HepG2 (cell line): ENCODE results near the gene SLCO2B1. TPM values are rescaled to one million over a fixed set of nuclear protein-coding genes. Genes with fewer than 3 reads are reported as not detected.

ENCODE experiments used
- BRF2 ChIP-seq: sonication (generic); formaldehyde crosslinking; IDR thresholded peaks from 2 replicates; pipeline ENCODE4 v1.8.1; 2022; ENCODE audit warnings: mild to moderate bottlenecking, missing genetic modification reagents
- CREB1 ChIP-seq, 2 experiments: fragments of 450-650 bp in 1 of 2; IDR thresholded peaks; 2 replicates each; pipeline ENCODE4 v1.6.1; 2016 to 2017; ENCODE audit warnings: control low read depth in 1 of 2, mild to moderate bottlenecking in 1 of 2, missing compliant biosample characterization in 1 of 2, missing genetic modification characterization in 1 of 2
- CSRNP2 ChIP-seq: sonication (generic); formaldehyde crosslinking; conservative IDR thresholded peaks from 2 replicates; pipeline ENCODE4 v1.8.0; 2022; ENCODE audit warnings: low read depth, missing genetic modification reagents
- FOXK1 ChIP-seq: sonication (generic); formaldehyde crosslinking; IDR thresholded peaks from 2 replicates; pipeline ENCODE4 v1.4.0; 2020; ENCODE audit warnings: low read depth, missing genetic modification reagents, borderline replicate concordance
- GABPB1 ChIP-seq: IDR thresholded peaks from 2 replicates; pipeline ENCODE4 v1.6.1; 2016; ENCODE audit warnings: mild to moderate bottlenecking, missing genetic modification reagents, moderate library complexity, missing compliant biosample characterization
- GZF1 ChIP-seq: sonication (generic); formaldehyde crosslinking; IDR thresholded peaks from 2 replicates; pipeline ENCODE4 v1.5.1; 2020; ENCODE audit warnings: mild to moderate bottlenecking, missing genetic modification reagents
- HNF4A ChIP-seq: sonication (generic); formaldehyde crosslinking; IDR thresholded peaks from 2 replicates; pipeline ENCODE4 v1.4.0; 2020; ENCODE audit warnings: missing genetic modification reagents
- MEF2D ChIP-seq: sonication (generic); formaldehyde crosslinking; IDR thresholded peaks from 2 replicates; pipeline ENCODE4 v1.5.1; 2020; ENCODE audit warnings: mild to moderate bottlenecking, missing genetic modification reagents
- NFE2L2 ChIP-seq: fragments of 150-350 bp; IDR thresholded peaks from 2 replicates; pipeline ENCODE4 v1.6.1; 2014; ENCODE audit warnings: low read length
- RXRA ChIP-seq: sonication (generic); formaldehyde crosslinking; IDR thresholded peaks from 2 replicates; pipeline ENCODE4 v1.5.1; 2020; ENCODE audit warnings: missing genetic modification reagents
- TBP ChIP-seq: sonication (generic); formaldehyde crosslinking; IDR thresholded peaks from 2 replicates; pipeline ENCODE4 v1.5.0; 2020; ENCODE audit warnings: missing genetic modification reagents
- TEAD3 ChIP-seq: optimal IDR thresholded peaks from 2 replicates; pipeline ENCODE3; 2016; ENCODE audit warnings: borderline replicate concordance
- ZBTB4 ChIP-seq: sonication (generic); formaldehyde crosslinking; IDR thresholded peaks from 2 replicates; pipeline ENCODE4 v1.4.0; 2020; ENCODE audit warnings: missing genetic modification reagents, mild to moderate bottlenecking, borderline replicate concordance
- ZFP90 ChIP-seq: sonication (generic); formaldehyde crosslinking; IDR thresholded peaks from 2 replicates; pipeline ENCODE4 v1.8.0; 2022; ENCODE audit warnings: missing genetic modification reagents, mild to moderate bottlenecking, inconsistent platforms, borderline replicate concordance
- ZHX1 ChIP-seq: sonication (generic); formaldehyde crosslinking; IDR thresholded peaks from 2 replicates; pipeline ENCODE4 v1.8.1; 2022; ENCODE audit warnings: low read depth, mild to moderate bottlenecking, missing genetic modification reagents
- ZNF10 ChIP-seq: sonication (generic); formaldehyde crosslinking; IDR thresholded peaks from 2 replicates; pipeline ENCODE4 v1.4.0; 2020; ENCODE audit warnings: mild to moderate bottlenecking, low read depth, missing genetic modification reagents, borderline replicate concordance
- ZNF512 ChIP-seq: sonication (generic); formaldehyde crosslinking; IDR thresholded peaks from 2 replicates; pipeline ENCODE4 v1.4.0; 2020; ENCODE audit warnings: mild to moderate bottlenecking, missing genetic modification reagents
- ZNF761 ChIP-seq: sonication (generic); formaldehyde crosslinking; conservative IDR thresholded peaks from 2 replicates; pipeline ENCODE4 v1.4.0; 2020; ENCODE audit warnings: mild to moderate bottlenecking, missing genetic modification reagents
- ZNF83 ChIP-seq: sonication (generic); formaldehyde crosslinking; IDR thresholded peaks from 2 replicates; pipeline ENCODE4 v1.4.0; 2020; ENCODE audit warnings: missing genetic modification reagents, mild to moderate bottlenecking, borderline replicate concordance
- ZSCAN31 ChIP-seq: sonication (generic); formaldehyde crosslinking; IDR thresholded peaks from 2 replicates; pipeline ENCODE4 v1.5.0; 2020; ENCODE audit warnings: low read depth, mild to moderate bottlenecking, missing genetic modification reagents
- polyA plus RNA-seq, 8 experiments: library from polyadenylated mRNA; depleted of rRNA in 3 of 8; stranded (reverse) in 7 of 8; unstranded in 1 of 8; fragments of >200 nt; fragmentation: Illumina TruSeq in 4 of 8; extraction: Trizol in 4 of 8; gene quantifications; 2 replicates each; pipeline versions ENCODE4 v1.2.1 to v1.2.3, GENCODE V29; 2011 to 2016; ENCODE audit warnings: low read depth in 4 of 8, missing spikeins in 1 of 8, mixed read lengths in 1 of 8; ENCODE audit not compliant: insufficient read depth in 1 of 8
- total RNA-seq, 5 experiments: library from RNA; depleted of rRNA; stranded (reverse); fragments of >200 nt; fragmentation: Illumina TruSeq; extraction: Trizol; gene quantifications; 2 replicates each; pipeline ENCODE4 v1.2.3, GENCODE V29; 2016; ENCODE audit warnings: low read depth in 1 of 5

SLCO2B1 gene
- total and polyA plus RNA-seq, 2 of the 13 experiments (the other 11 are each of a cell fraction or from before 2014, with no cell fraction given), result 15.3 to 19.8 TPM

- TF ChIP-seq ZBTB4 (CRISPR knock-in tag), result no peak
- no peak for TF ChIP-seq CSRNP2 (CRISPR knock-in tag)
- no peak for TF ChIP-seq ZSCAN31 (CRISPR knock-in tag)
- no peak for TF ChIP-seq NFE2L2
- no peak; the same call in 1 of the 2 replicates for TF ChIP-seq GABPB1 (CRISPR knock-in tag)
- peak; percentile 71; the same call in 1 of the 2 replicates for TF ChIP-seq FOXK1 (CRISPR knock-in tag)
- no peak for TF ChIP-seq ZNF10 (CRISPR knock-in tag)
- no peak for TF ChIP-seq GZF1 (CRISPR knock-in tag)
- no peak for TF ChIP-seq TBP (CRISPR knock-in tag)
- TF ChIP-seq CREB1 (IDR thresholded peaks at IDR 0.05), result no peak
- TF ChIP-seq CREB1 (CRISPR knock-in tag; IDR thresholded peaks at IDR 0.05), result no peak
- peak; percentile 90 for TF ChIP-seq TEAD3 (CRISPR knock-in tag)
- no peak for TF ChIP-seq BRF2
- TF ChIP-seq ZHX1 (CRISPR knock-in tag), result no peak
- TF ChIP-seq ZNF83 (CRISPR knock-in tag), result no peak
- no peak for TF ChIP-seq HNF4A (CRISPR knock-in tag)
- peak; percentile 60; the same call in 1 of the 2 replicates for TF ChIP-seq MEF2D (CRISPR knock-in tag)
- TF ChIP-seq ZNF761 (CRISPR knock-in tag), result no peak
- TF ChIP-seq RXRA (CRISPR knock-in tag), result no peak
- no peak for TF ChIP-seq ZFP90 (CRISPR knock-in tag)
- no peak for TF ChIP-seq ZNF512
Observed at GRCh38 chr11:75233754-75234172, 82.9 kb downstream of the SLCO2B1 start (continued).
